ENCODE measurements around the gene RGS7.

GRCh38 chr1:240877605-240878004 is 479.4 kb downstream of the RGS7 start:
- TF ChIP-seq CTCF (IDR thresholded peaks at IDR 0.05) = no peak
- TF ChIP-seq POLR2A (IDR thresholded peaks at IDR 0.05) = no peak

All from right lobe of liver (tissue), 4 donors.